GM12875 (cell line): Measurements from ENCODE around the gene TUBGCP4.

Experiments
- H3K4me3 ChIP-seq: one replicate; pipeline ENCODE4 v1.5.1; 2011; ENCODE audit warnings: low read depth, low read length, control low read depth
- CTCF ChIP-seq: IDR thresholded peaks from 2 replicates; pipeline ENCODE4 v1.5.1; 2011; ENCODE audit warnings: low read depth, mild to moderate bottlenecking, control low read depth, inconsistent platforms, low read length, moderate library complexity, borderline replicate concordance; ENCODE audit not compliant: insufficient read depth

The TUBGCP4 gene

GRCh38 chr15:43420435-43420834, 49.5 kb downstream of the TUBGCP4 start:
- no peak overlapping the region for H3K4me3 ChIP-seq
- TF ChIP-seq CTCF: no peak

- TF ChIP-seq CTCF: no peak
- no peak overlapping the region for H3K4me3 ChIP-seq
These were observed 50.0 kb downstream of the TUBGCP4 start for GRCh38 chr15:43420876-43421275.

GRCh38 chr15:43423793-43424192, 52.9 kb downstream of the TUBGCP4 start:
- TF ChIP-seq CTCF: no peak
- H3K4me3 ChIP-seq: no peak overlapping the region

GRCh38 chr15:43429687-43430086, 58.8 kb downstream of the TUBGCP4 start:
- no peak for TF ChIP-seq CTCF

GRCh38 chr15:43433165-43433564, 62.3 kb downstream of the TUBGCP4 start:
- TF ChIP-seq CTCF: no peak
- H3K4me3 ChIP-seq: no peak overlapping the region

More at GRCh38 chr15:43429687-43430086, 58.8 kb downstream of the TUBGCP4 start:
- H3K4me3 ChIP-seq: no peak overlapping the region

GRCh38 chr15:43433661-43434303, 62.9 kb downstream of the TUBGCP4 start:
- H3K4me3 ChIP-seq: no peak overlapping the region
- no peak for TF ChIP-seq CTCF

- TF ChIP-seq CTCF: no peak
These were observed 63.5 kb downstream of the TUBGCP4 start for GRCh38 chr15:43434446-43434845.

More at GRCh38 chr15:43434446-43434845, 63.5 kb downstream of the TUBGCP4 start:
- H3K4me3 ChIP-seq: no peak overlapping the region
